DND-41 (cell line): ENCODE measurements around the gene SPATS2.

Experiments used
- EZH2 ChIP-seq: IDR thresholded peaks from 3 replicates; pipeline ENCODE4 v1.6.1; 2012; ENCODE audit warnings: borderline replicate concordance, low read depth, mild to moderate bottlenecking, moderate library complexity, low read length, inconsistent platforms; ENCODE audit not compliant: severe bottlenecking
- TF ChIP-seq, protein P1 (sequence below): IDR thresholded peaks from 2 replicates; pipeline ENCODE4 v1.5.1; 2012; ENCODE audit warnings: borderline replicate concordance, low read length, moderate library complexity, mild to moderate bottlenecking; ENCODE audit not compliant: poor library complexity, severe bottlenecking; ENCODE audit errors: extremely low read depth

DNA sequence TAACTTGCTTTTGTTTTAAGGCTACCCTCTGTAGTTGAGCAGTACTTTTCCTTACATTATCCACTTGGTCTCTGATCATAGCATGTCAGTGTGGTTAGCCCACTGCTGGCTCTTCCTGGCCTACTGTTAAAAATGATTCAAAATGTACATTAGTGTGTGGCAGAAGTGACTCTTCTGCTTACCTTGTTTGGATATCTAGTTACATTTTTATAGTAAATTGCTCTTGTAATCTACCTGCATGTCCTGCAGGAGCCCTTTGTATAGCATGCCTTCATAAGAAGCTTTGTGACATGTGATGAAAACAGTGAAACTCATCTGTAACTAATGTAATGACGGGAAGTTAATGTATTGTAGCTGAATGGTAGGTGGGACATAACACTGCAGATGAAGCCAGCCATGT lies 8.1 kb downstream of the SPATS2 start:
- TF ChIP-seq EZH2 = no peak
- TF ChIP-seq, protein P1, sequence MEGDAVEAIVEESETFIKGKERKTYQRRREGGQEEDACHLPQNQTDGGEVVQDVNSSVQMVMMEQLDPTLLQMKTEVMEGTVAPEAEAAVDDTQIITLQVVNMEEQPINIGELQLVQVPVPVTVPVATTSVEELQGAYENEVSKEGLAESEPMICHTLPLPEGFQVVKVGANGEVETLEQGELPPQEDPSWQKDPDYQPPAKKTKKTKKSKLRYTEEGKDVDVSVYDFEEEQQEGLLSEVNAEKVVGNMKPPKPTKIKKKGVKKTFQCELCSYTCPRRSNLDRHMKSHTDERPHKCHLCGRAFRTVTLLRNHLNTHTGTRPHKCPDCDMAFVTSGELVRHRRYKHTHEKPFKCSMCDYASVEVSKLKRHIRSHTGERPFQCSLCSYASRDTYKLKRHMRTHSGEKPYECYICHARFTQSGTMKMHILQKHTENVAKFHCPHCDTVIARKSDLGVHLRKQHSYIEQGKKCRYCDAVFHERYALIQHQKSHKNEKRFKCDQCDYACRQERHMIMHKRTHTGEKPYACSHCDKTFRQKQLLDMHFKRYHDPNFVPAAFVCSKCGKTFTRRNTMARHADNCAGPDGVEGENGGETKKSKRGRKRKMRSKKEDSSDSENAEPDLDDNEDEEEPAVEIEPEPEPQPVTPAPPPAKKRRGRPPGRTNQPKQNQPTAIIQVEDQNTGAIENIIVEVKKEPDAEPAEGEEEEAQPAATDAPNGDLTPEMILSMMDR = no peak
